WTC11 (cell line): ENCODE results near the gene PAM. TPM values are rescaled to one million over a fixed set of nuclear protein-coding genes. Genes with fewer than 3 reads are reported as not detected.

Experiments
- ATAC-seq: fragments of 200-7000 bp; cut with Tn5 transposase; 2 replicates; pipeline ENCODE4 v1.10.0; 2021; ENCODE audit warnings: mild to moderate bottlenecking, moderate library complexity
- CTCF ChIA-PET: fragments of 300-600 bp; sonication (Branson Sonifier 250); formaldehyde crosslinking; loops from one replicate; lab custom pipeline; 2021; ENCODE audit warnings: antibody characterized with exemption; lab: Charles Lee
- POLR2A ChIA-PET: fragments of 350-600 bp; sonication (Branson Sonifier 250); formaldehyde crosslinking; loops from one replicate; lab custom pipeline; 2021; ENCODE audit warnings: antibody characterized with exemption; lab: Charles Lee
- DNase-seq: peaks from one replicate; pipeline ENCODE4 v3.0.0; 2021; ENCODE audit warnings: low spot score
- H3K27ac Mint-ChIP-seq: 2 replicates; pipeline ENCODE4 v1.8.0; 2021; ENCODE audit warnings: mixed read lengths
- H3K27me3 Mint-ChIP-seq: 2 replicates; pipeline ENCODE4 v1.8.0; 2021; ENCODE audit warnings: low read depth, mild to moderate bottlenecking, moderate library complexity, mixed read lengths
- H3K36me3 Mint-ChIP-seq: 2 replicates; pipeline ENCODE4 v1.8.0; 2021; ENCODE audit warnings: mixed read lengths
- H3K4me1 Mint-ChIP-seq: 2 replicates; pipeline ENCODE4 v1.8.0; 2022; ENCODE audit warnings: mixed read lengths
- H3K4me3 Mint-ChIP-seq: 2 replicates; pipeline ENCODE4 v1.8.0; 2021; ENCODE audit warnings: mild to moderate bottlenecking, moderate library complexity, mixed read lengths
- H3K9me3 Mint-ChIP-seq: 2 replicates; pipeline ENCODE4 v1.8.0; 2021; ENCODE audit warnings: mixed read lengths
- CBFB ChIP-seq: sonication (generic); formaldehyde crosslinking; IDR thresholded peaks from 2 replicates; pipeline ENCODE4 v1.8.1; 2022; ENCODE audit warnings: mild to moderate bottlenecking, low read depth, missing genetic modification reagents
- ETV6 ChIP-seq: sonication (generic); formaldehyde crosslinking; IDR thresholded peaks from 2 replicates; pipeline ENCODE4 v1.8.1; 2022; ENCODE audit warnings: mild to moderate bottlenecking, missing genetic modification reagents
- GRHL2 ChIP-seq: fragments of 250-450 bp; sonication (Bioruptor Pico); IDR thresholded peaks from 2 replicates; pipeline ENCODE4 v1.8.0; 2022; ENCODE audit warnings: mild to moderate bottlenecking, moderate library complexity; ENCODE audit not compliant: insufficient replicate concordance, severe bottlenecking
- HMGA2 ChIP-seq: fragments of 250-450 bp; sonication (Bioruptor Pico); IDR thresholded peaks from 2 replicates; pipeline ENCODE4 v1.4.0; 2021; ENCODE audit warnings: mild to moderate bottlenecking, moderate library complexity
- IRF1 ChIP-seq: sonication (generic); formaldehyde crosslinking; IDR thresholded peaks from 2 replicates; pipeline ENCODE4 v1.8.0; 2023; ENCODE audit warnings: missing genetic modification reagents
- NFE2L1 ChIP-seq: sonication (generic); formaldehyde crosslinking; IDR thresholded peaks from 2 replicates; pipeline ENCODE4 v1.8.1; 2023; ENCODE audit warnings: missing genetic modification reagents
- PREB ChIP-seq: sonication (generic); formaldehyde crosslinking; IDR thresholded peaks from 2 replicates; pipeline ENCODE4 v1.8.1; 2022; ENCODE audit warnings: mild to moderate bottlenecking, missing genetic modification reagents, moderate library complexity, borderline replicate concordance
- TEAD1 ChIP-seq: sonication (generic); formaldehyde crosslinking; IDR thresholded peaks from 2 replicates; pipeline ENCODE4 v1.8.0; 2022; ENCODE audit warnings: mild to moderate bottlenecking, missing genetic modification reagents
- TEAD4 ChIP-seq: sonication (generic); formaldehyde crosslinking; IDR thresholded peaks from 2 replicates; pipeline ENCODE4 v1.8.0; 2022; ENCODE audit warnings: mild to moderate bottlenecking, missing genetic modification reagents
- ZBTB21 ChIP-seq: sonication (generic); formaldehyde crosslinking; IDR thresholded peaks from 2 replicates; pipeline ENCODE4 v1.8.1; 2023; ENCODE audit warnings: mild to moderate bottlenecking, missing genetic modification reagents, borderline replicate concordance
- ZNF263 ChIP-seq: sonication (generic); formaldehyde crosslinking; IDR thresholded peaks from 2 replicates; pipeline ENCODE4 v1.8.1; 2022; ENCODE audit warnings: low read depth, mild to moderate bottlenecking, moderate library complexity, missing genetic modification reagents
- total RNA-seq: library from RNA; stranded (reverse); gene quantifications from 3 replicates; pipeline ENCODE4 v1.2.3, GENCODE V29; 2021
- TF ChIP-seq, protein P1 (sequence below): fragments of 250-450 bp; sonication (Bioruptor Pico); IDR thresholded peaks from 2 replicates; pipeline ENCODE4 v1.8.0; 2021; ENCODE audit warnings: mild to moderate bottlenecking
- TF ChIP-seq, protein P2 (sequence below): sonication (generic); formaldehyde crosslinking; IDR thresholded peaks from 2 replicates; pipeline ENCODE4 v1.8.1; 2022; ENCODE audit warnings: low read depth, mild to moderate bottlenecking, moderate library complexity, missing genetic modification reagents, borderline replicate concordance
- TF ChIP-seq, protein P3 (sequence below): sonication (generic); formaldehyde crosslinking; conservative IDR thresholded peaks from 2 replicates; pipeline ENCODE4 v1.8.1; 2022; ENCODE audit warnings: mild to moderate bottlenecking, missing genetic modification reagents
- TF ChIP-seq, protein P4 (sequence below): sonication (generic); formaldehyde crosslinking; IDR thresholded peaks from 2 replicates; pipeline ENCODE4 v1.8.1; 2023; ENCODE audit warnings: mild to moderate bottlenecking, missing genetic modification reagents
- TF ChIP-seq, protein P5 (sequence below): sonication (generic); formaldehyde crosslinking; IDR thresholded peaks from 2 replicates; pipeline ENCODE4 v1.8.0; 2022; ENCODE audit warnings: mild to moderate bottlenecking, missing genetic modification reagents
- TF ChIP-seq, protein P6 (sequence below): sonication (generic); formaldehyde crosslinking; IDR thresholded peaks from 2 replicates; pipeline ENCODE4 v1.8.0; 2023; ENCODE audit warnings: mild to moderate bottlenecking, missing genetic modification reagents
- TF ChIP-seq, protein P7 (sequence below): fragments of 250-450 bp; sonication (Bioruptor Pico); IDR thresholded peaks from 2 replicates; pipeline ENCODE4 v2.1.2; 2022; ENCODE audit warnings: mild to moderate bottlenecking, moderate library complexity
- TF ChIP-seq, protein P8 (sequence below): fragments of 250-450 bp; sonication (Bioruptor Pico); IDR thresholded peaks from 2 replicates; pipeline ENCODE4 v1.9.0; 2021; ENCODE audit warnings: moderate library complexity, mild to moderate bottlenecking, inconsistent platforms, borderline replicate concordance
- TF ChIP-seq, protein P9 (sequence below): fragments of 250-450 bp; sonication (Bioruptor Pico); IDR thresholded peaks from 2 replicates; pipeline ENCODE4 v1.9.0; 2021; ENCODE audit warnings: mild to moderate bottlenecking, borderline replicate concordance

The PAM gene
- total RNA-seq, 1 experiment from 2014 or later: 52.3 TPM

- POLR2A ChIA-PET: no interaction called here
- Mint-ChIP-seq H3K9me3 (no peaks in the 10 kb centered on the region), H3K4me3 (no peak overlapping the region), H3K4me1 (peaks cover 17% of the 10 kb centered on the region), H3K27me3 (no peaks in the 10 kb centered on the region), H3K27ac (no peak overlapping the region), H3K36me3 (no peaks in the 10 kb centered on the region)
- DNase-seq (no peak), ATAC-seq (no peak)
- TF ChIP-seq ZBTB21 (CRISPR knock-in tag) (no peak), IRF1 (CRISPR knock-in tag) (no peak), TEAD1 (CRISPR knock-in tag) (no peak), ZNF263 (CRISPR knock-in tag) (no peak), NFE2L1 (CRISPR knock-in tag) (no peak), CBFB (CRISPR knock-in tag) (no peak), TEAD4 (no peak), ETV6 (CRISPR knock-in tag) (no peak), GRHL2 (CRISPR knock-in tag) (no peak), HMGA2 (CRISPR knock-in tag) (no peak), PREB (no peak)
- TF ChIP-seq, protein P1, sequence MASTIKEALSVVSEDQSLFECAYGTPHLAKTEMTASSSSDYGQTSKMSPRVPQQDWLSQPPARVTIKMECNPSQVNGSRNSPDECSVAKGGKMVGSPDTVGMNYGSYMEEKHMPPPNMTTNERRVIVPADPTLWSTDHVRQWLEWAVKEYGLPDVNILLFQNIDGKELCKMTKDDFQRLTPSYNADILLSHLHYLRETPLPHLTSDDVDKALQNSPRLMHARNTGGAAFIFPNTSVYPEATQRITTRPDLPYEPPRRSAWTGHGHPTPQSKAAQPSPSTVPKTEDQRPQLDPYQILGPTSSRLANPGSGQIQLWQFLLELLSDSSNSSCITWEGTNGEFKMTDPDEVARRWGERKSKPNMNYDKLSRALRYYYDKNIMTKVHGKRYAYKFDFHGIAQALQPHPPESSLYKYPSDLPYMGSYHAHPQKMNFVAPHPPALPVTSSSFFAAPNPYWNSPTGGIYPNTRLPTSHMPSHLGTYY: no peak
- TF ChIP-seq, protein P2, sequence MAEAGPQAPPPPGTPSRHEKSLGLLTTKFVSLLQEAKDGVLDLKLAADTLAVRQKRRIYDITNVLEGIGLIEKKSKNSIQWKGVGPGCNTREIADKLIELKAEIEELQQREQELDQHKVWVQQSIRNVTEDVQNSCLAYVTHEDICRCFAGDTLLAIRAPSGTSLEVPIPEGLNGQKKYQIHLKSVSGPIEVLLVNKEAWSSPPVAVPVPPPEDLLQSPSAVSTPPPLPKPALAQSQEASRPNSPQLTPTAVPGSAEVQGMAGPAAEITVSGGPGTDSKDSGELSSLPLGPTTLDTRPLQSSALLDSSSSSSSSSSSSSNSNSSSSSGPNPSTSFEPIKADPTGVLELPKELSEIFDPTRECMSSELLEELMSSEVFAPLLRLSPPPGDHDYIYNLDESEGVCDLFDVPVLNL (CRISPR knock-in tag): no peak
- TF ChIP-seq, protein P3, sequence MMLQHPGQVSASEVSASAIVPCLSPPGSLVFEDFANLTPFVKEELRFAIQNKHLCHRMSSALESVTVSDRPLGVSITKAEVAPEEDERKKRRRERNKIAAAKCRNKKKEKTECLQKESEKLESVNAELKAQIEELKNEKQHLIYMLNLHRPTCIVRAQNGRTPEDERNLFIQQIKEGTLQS (CRISPR knock-in tag): no peak
- TF ChIP-seq, protein P4, sequence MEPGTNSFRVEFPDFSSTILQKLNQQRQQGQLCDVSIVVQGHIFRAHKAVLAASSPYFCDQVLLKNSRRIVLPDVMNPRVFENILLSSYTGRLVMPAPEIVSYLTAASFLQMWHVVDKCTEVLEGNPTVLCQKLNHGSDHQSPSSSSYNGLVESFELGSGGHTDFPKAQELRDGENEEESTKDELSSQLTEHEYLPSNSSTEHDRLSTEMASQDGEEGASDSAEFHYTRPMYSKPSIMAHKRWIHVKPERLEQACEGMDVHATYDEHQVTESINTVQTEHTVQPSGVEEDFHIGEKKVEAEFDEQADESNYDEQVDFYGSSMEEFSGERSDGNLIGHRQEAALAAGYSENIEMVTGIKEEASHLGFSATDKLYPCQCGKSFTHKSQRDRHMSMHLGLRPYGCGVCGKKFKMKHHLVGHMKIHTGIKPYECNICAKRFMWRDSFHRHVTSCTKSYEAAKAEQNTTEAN (CRISPR knock-in tag): no peak
- TF ChIP-seq, protein P5, sequence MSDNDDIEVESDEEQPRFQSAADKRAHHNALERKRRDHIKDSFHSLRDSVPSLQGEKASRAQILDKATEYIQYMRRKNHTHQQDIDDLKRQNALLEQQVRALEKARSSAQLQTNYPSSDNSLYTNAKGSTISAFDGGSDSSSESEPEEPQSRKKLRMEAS (CRISPR knock-in tag): no peak
- TF ChIP-seq, protein P6, sequence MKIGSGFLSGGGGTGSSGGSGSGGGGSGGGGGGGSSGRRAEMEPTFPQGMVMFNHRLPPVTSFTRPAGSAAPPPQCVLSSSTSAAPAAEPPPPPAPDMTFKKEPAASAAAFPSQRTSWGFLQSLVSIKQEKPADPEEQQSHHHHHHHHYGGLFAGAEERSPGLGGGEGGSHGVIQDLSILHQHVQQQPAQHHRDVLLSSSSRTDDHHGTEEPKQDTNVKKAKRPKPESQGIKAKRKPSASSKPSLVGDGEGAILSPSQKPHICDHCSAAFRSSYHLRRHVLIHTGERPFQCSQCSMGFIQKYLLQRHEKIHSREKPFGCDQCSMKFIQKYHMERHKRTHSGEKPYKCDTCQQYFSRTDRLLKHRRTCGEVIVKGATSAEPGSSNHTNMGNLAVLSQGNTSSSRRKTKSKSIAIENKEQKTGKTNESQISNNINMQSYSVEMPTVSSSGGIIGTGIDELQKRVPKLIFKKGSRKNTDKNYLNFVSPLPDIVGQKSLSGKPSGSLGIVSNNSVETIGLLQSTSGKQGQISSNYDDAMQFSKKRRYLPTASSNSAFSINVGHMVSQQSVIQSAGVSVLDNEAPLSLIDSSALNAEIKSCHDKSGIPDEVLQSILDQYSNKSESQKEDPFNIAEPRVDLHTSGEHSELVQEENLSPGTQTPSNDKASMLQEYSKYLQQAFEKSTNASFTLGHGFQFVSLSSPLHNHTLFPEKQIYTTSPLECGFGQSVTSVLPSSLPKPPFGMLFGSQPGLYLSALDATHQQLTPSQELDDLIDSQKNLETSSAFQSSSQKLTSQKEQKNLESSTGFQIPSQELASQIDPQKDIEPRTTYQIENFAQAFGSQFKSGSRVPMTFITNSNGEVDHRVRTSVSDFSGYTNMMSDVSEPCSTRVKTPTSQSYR (CRISPR knock-in tag): no peak
- TF ChIP-seq, protein P7, sequence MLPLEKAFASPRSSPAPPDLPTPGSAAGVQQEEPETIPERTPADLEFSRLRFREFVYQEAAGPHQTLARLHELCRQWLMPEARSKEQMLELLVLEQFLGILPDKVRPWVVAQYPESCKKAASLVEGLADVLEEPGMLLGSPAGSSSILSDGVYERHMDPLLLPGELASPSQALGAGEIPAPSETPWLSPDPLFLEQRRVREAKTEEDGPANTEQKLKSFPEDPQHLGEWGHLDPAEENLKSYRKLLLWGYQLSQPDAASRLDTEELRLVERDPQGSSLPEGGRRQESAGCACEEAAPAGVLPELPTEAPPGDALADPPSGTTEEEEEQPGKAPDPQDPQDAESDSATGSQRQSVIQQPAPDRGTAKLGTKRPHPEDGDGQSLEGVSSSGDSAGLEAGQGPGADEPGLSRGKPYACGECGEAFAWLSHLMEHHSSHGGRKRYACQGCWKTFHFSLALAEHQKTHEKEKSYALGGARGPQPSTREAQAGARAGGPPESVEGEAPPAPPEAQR (CRISPR knock-in tag): no peak
- TF ChIP-seq, protein P8, sequence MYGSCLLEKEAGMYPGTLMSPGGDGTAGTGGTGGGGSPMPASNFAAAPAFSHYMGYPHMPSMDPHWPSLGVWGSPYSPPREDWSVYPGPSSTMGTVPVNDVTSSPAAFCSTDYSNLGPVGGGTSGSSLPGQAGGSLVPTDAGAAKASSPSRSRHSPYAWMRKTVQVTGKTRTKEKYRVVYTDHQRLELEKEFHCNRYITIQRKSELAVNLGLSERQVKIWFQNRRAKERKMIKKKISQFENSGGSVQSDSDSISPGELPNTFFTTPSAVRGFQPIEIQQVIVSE: no peak
- TF ChIP-seq, protein P9, sequence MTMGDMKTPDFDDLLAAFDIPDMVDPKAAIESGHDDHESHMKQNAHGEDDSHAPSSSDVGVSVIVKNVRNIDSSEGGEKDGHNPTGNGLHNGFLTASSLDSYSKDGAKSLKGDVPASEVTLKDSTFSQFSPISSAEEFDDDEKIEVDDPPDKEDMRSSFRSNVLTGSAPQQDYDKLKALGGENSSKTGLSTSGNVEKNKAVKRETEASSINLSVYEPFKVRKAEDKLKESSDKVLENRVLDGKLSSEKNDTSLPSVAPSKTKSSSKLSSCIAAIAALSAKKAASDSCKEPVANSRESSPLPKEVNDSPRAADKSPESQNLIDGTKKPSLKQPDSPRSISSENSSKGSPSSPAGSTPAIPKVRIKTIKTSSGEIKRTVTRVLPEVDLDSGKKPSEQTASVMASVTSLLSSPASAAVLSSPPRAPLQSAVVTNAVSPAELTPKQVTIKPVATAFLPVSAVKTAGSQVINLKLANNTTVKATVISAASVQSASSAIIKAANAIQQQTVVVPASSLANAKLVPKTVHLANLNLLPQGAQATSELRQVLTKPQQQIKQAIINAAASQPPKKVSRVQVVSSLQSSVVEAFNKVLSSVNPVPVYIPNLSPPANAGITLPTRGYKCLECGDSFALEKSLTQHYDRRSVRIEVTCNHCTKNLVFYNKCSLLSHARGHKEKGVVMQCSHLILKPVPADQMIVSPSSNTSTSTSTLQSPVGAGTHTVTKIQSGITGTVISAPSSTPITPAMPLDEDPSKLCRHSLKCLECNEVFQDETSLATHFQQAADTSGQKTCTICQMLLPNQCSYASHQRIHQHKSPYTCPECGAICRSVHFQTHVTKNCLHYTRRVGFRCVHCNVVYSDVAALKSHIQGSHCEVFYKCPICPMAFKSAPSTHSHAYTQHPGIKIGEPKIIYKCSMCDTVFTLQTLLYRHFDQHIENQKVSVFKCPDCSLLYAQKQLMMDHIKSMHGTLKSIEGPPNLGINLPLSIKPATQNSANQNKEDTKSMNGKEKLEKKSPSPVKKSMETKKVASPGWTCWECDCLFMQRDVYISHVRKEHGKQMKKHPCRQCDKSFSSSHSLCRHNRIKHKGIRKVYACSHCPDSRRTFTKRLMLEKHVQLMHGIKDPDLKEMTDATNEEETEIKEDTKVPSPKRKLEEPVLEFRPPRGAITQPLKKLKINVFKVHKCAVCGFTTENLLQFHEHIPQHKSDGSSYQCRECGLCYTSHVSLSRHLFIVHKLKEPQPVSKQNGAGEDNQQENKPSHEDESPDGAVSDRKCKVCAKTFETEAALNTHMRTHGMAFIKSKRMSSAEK: no peak
- CTCF ChIA-PET: no interaction called here
Measured at GRCh38 chr5:102927007-102927406, 171.9 kb downstream of the PAM start.
